Smooth muscle cell (in vitro differentiated cells): ENCODE data around the gene RUNX1. TPM values are rescaled to one million over a fixed set of nuclear protein-coding genes. Genes with fewer than 3 reads are reported as not detected.

Experiments used
- DNase-seq: peaks from one replicate; lab custom pipeline; 2025; ENCODE audit not compliant: unreplicated experiment; lab: John Stamatoyannopoulos, UW
- H2AFZ ChIP-seq: fragments of 200-600 bp; sonication (generic); 2 replicates; pipeline ENCODE4 v1.6.0; 2016; ENCODE audit warnings: antibody characterized with exemption, low read depth, mild to moderate bottlenecking
- H3F3A ChIP-seq: fragments of 200-600 bp; sonication (generic); 2 replicates; pipeline ENCODE4 v1.6.0; 2017; ENCODE audit warnings: antibody characterized with exemption, low read depth
- H3K27ac ChIP-seq: fragments of 200-600 bp; sonication (generic); 2 replicates; pipeline ENCODE4 v1.5.1; 2016; ENCODE audit warnings: low read depth, mild to moderate bottlenecking
- H3K27me3 ChIP-seq: fragments of 200-600 bp; sonication (generic); 2 replicates; pipeline ENCODE4 v1.6.1; 2016; ENCODE audit warnings: low read depth, mild to moderate bottlenecking
- H3K36me3 ChIP-seq: fragments of 200-600 bp; sonication (generic); 2 replicates; pipeline ENCODE4 v1.5.1; 2016; ENCODE audit warnings: low read depth
- H3K4me1 ChIP-seq: fragments of 200-600 bp; sonication (generic); 2 replicates; pipeline ENCODE4 v1.5.1; 2016; ENCODE audit warnings: low read depth
- H3K4me2 ChIP-seq: fragments of 200-600 bp; sonication (generic); 2 replicates; pipeline ENCODE4 v1.6.0; 2016; ENCODE audit warnings: mild to moderate bottlenecking
- H3K4me3 ChIP-seq: fragments of 200-600 bp; sonication (generic); 2 replicates; pipeline ENCODE4 v1.5.1; 2016; ENCODE audit warnings: mild to moderate bottlenecking
- H3K79me2 ChIP-seq: fragments of 200-600 bp; sonication (generic); 2 replicates; pipeline ENCODE4 v1.6.0; 2016; ENCODE audit warnings: low read depth, mild to moderate bottlenecking
- H3K9ac ChIP-seq: fragments of 200-600 bp; sonication (generic); 2 replicates; pipeline ENCODE4 v1.6.0; 2016; ENCODE audit warnings: low read depth
- H3K9me3 ChIP-seq: fragments of 200-600 bp; sonication (generic); replicated peaks from 2 replicates; pipeline ENCODE4 v1.5.1; 2016; ENCODE audit warnings: low read depth
- H4K20me1 ChIP-seq: fragments of 200-600 bp; sonication (generic); 2 replicates; pipeline ENCODE4 v1.6.0; 2016; ENCODE audit warnings: low read depth
- WGBS: methylation state at CpG from one replicate; pipeline ENCODE4 v1.1.7; 2016; ENCODE audit warnings: low lambda C conversion rate; 5-methylcytosine and 5-hydroxymethylcytosine counted together
- polyA plus RNA-seq: library from polyadenylated mRNA; unstranded; fragments of >200 nt; fragmentation: Nextera tagmentation; extraction: Ambion mirVana; gene quantifications from 2 replicates; pipeline ENCODE4 v1.2.1, GENCODE V29; 2016
- total RNA-seq: library from RNA; depleted of rRNA; stranded (reverse); fragments of >200 nt; gene quantifications from 2 replicates; pipeline ENCODE4 v1.2.3, GENCODE V29; 2014
- TF ChIP-seq, protein P1 (sequence below): fragments of 200-600 bp; sonication (generic); IDR thresholded peaks from 2 replicates; pipeline ENCODE4 v1.5.1; 2017; ENCODE audit warnings: borderline replicate concordance, mild to moderate bottlenecking, antibody characterized with exemption; ENCODE audit not compliant: insufficient read depth, poor library complexity, severe bottlenecking

The RUNX1 gene
- total and polyA plus RNA-seq, 2 experiments from 2014 or later = 33.4 to 97.6 TPM

DNA sequence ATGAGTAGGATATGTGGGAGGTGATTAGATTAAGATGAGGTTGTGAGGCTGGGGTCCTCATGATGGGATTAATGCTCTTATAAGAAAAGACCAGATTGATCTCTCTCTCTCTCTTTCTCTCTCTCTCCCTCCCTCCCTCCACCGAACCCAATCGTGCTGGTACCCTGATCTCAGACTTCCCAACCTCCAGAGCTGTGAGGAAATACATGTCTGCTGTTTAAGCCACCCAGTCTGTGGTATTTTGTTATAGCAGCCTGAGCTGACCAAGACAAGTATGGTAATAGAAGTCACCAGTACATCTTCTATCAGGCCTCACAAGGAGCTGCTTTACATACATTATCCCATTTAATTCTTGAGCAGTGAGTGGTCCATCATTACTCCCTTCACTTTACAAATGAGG is 149.8 kb downstream of the RUNX1 start:
- Histone ChIP-seq H4K20me1 (peaks cover 43% of the 10 kb centered on the region), H3K4me1 (no peaks in the 10 kb centered on the region), H3K9ac (no peak overlapping the region), H3K4me3 (no peak overlapping the region), H3K27me3 (no peaks in the 10 kb centered on the region), H2AFZ (no peak overlapping the region), H3F3A (no peaks in the 10 kb centered on the region), H3K9me3 (no peaks in the 10 kb centered on the region), H3K79me2 (peaks cover 7% of the 10 kb centered on the region), H3K27ac (no peak overlapping the region), H3K4me2 (no peak overlapping the region), H3K36me3 (no peaks in the 10 kb centered on the region)
- TF ChIP-seq, protein P1, sequence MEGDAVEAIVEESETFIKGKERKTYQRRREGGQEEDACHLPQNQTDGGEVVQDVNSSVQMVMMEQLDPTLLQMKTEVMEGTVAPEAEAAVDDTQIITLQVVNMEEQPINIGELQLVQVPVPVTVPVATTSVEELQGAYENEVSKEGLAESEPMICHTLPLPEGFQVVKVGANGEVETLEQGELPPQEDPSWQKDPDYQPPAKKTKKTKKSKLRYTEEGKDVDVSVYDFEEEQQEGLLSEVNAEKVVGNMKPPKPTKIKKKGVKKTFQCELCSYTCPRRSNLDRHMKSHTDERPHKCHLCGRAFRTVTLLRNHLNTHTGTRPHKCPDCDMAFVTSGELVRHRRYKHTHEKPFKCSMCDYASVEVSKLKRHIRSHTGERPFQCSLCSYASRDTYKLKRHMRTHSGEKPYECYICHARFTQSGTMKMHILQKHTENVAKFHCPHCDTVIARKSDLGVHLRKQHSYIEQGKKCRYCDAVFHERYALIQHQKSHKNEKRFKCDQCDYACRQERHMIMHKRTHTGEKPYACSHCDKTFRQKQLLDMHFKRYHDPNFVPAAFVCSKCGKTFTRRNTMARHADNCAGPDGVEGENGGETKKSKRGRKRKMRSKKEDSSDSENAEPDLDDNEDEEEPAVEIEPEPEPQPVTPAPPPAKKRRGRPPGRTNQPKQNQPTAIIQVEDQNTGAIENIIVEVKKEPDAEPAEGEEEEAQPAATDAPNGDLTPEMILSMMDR = no peak
- WGBS = 73% methylated on average over 2 of the region's 2 CpGs
- no peak for DNase-seq

DNA sequence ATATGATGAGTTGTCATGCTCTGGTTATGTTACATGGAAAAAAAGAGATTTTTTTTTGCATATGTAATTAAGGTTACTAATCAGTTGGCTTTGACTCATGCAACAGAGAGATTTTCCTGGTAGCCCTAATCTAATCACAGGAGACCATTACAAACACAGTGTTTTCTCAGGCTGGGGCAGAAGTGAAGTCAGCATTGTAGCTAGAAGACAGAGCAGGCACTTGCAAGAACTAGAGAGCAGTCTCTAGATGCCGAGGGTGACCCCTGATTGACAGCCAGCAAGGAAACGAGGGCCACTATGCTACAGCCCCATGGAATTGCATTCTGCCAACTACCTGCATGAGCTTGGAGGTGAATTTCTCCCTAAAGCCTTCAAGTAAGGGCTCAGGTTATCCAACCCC is 151.3 kb downstream of the RUNX1 start:
- Histone ChIP-seq H4K20me1 (peaks cover 35% of the 10 kb centered on the region), H3K9me3 (no peaks in the 10 kb centered on the region), H3K27ac (no peak overlapping the region), H3K36me3 (no peaks in the 10 kb centered on the region), H3K27me3 (no peaks in the 10 kb centered on the region), H3K9ac (no peak overlapping the region), H3F3A (no peaks in the 10 kb centered on the region), H3K4me3 (no peak overlapping the region), H3K4me1 (no peaks in the 10 kb centered on the region), H3K4me2 (no peak overlapping the region), H3K79me2 (peaks cover 17% of the 10 kb centered on the region), H2AFZ (no peak overlapping the region)
- TF ChIP-seq, protein P1 = no peak
- WGBS = 47% methylated on average over 2 of the region's 2 CpGs
- no peak for DNase-seq

DNA sequence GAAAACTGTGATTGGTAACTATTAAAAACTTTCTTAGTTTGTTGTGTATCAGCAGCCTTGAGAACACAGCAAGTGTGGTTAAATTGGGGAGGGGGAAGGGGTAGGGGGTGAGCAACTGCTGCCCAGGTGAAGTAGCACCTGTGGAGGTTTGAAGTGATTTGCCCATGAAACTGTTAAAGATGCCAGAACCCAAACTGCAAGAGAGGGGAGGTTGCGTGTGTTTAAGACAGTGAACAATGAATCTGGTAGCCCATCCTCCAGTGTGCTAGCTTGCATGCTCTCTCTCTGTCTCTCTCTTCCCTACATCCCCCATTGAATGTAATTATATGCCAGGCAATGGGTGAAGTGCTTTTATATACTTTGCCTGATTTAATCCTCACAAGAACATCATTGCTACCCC is 154.7 kb downstream of the RUNX1 start:
- WGBS = 75% methylated on average over 1 of the region's 1 CpG
- no peak for DNase-seq

DNA sequence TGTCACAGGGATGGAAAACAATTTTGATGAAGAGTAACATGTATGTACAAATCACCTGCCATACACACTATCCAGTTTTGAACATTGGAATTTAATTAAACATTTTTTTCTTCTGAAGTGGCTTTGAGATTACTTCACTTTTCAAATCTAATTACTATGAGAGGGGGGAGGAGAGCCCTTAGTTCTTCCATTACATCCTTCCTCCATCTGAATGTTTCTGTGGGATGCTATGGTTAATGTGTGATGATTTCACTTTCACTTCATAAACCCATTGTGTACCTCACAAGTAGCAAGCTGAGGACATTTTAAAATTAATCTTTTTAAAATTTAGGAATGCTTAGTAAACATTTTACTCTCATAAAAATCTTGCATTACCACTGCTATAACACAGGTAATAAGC is 156.9 kb downstream of the RUNX1 start:
- H3K27me3 ChIP-seq = no peaks in the 10 kb centered on the region
- peak overlapping the region; percentile 99 for H3K4me2 ChIP-seq
- H3F3A ChIP-seq = peaks cover 6% of the 10 kb centered on the region
- H3K4me3 ChIP-seq = peak overlapping the region; percentile 92
- peak overlapping the region; percentile 95 for H3K27ac ChIP-seq
- H3K4me1 ChIP-seq = peaks cover 5% of the 10 kb centered on the region
- H3K9me3 ChIP-seq = no peaks in the 10 kb centered on the region
- H2AFZ ChIP-seq = no peak overlapping the region
- peaks cover 11% of the 10 kb centered on the region for H4K20me1 ChIP-seq
- TF ChIP-seq, protein P1 = no peak
- peaks cover 51% of the 10 kb centered on the region for H3K79me2 ChIP-seq
- H3K36me3 ChIP-seq = no peaks in the 10 kb centered on the region
- no peak overlapping the region for H3K9ac ChIP-seq
- DNase-seq = no peak

More for the DNA sequence above, 154.7 kb downstream of the RUNX1 start:
- H2AFZ ChIP-seq = no peak overlapping the region
- TF ChIP-seq, protein P1 = no peak
- peaks cover 5% of the 10 kb centered on the region for H3K4me1 ChIP-seq
- H3F3A ChIP-seq = no peaks in the 10 kb centered on the region
- H3K9me3 ChIP-seq = no peaks in the 10 kb centered on the region
- H3K79me2 ChIP-seq = peaks cover 43% of the 10 kb centered on the region
- H3K27me3 ChIP-seq = no peaks in the 10 kb centered on the region
- H3K4me3 ChIP-seq = no peak overlapping the region
- no peak overlapping the region for H3K4me2 ChIP-seq
- H3K9ac ChIP-seq = no peak overlapping the region
- no peak overlapping the region for H3K27ac ChIP-seq
- H3K36me3 ChIP-seq = no peaks in the 10 kb centered on the region
- H4K20me1 ChIP-seq = peaks cover 2% of the 10 kb centered on the region
